Measurements from ENCODE around the gene ASB7. TPM values are rescaled to one million over a fixed set of nuclear protein-coding genes. Genes with fewer than 3 reads are reported as not detected.

The ASB7 gene
- total RNA-seq, 4 donors from 2014 or later, result 8.2 to 13.4 (median 10.8) TPM

DNA sequence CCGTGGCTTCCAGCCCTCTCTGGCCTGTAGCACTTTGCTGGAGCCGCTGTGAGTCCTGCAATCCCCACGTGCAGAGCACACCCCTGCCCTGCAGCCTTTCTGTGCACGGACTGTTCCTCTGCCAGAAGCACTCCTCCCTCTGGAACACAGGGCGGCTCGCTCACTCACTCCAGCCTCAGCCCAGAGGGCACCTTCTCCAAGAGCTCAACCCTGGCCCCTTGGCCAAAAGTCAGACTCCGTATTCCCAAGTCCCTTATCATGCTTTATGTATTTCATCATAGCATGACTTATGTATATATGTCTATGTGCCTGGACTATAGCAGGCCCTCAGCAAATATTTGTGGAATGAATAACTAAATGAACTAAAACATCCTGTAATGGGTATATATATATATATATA is 63.2 kb downstream of the ASB7 start:
- DNase-seq (ENCODE audit: low spot score in 2 of 2), result no peak
- 30% methylated on average over 7 of the region's 7 CpGs for WGBS
- H3K4me3 ChIP-seq, result no peak overlapping the region
- TF ChIP-seq POLR2AphosphoS5 (IDR thresholded peaks at IDR 0.05) (no peak), EP300 (IDR thresholded peaks at IDR 0.05) (no peak), CTCF (IDR thresholded peaks at IDR 0.05) (no peak), POLR2A (IDR thresholded peaks at IDR 0.05) (no peak)
- H3K36me3 ChIP-seq, result no peaks in the 10 kb centered on the region
- no peaks in the 10 kb centered on the region for H3K4me1 ChIP-seq
- peaks cover 3% of the 10 kb centered on the region for H3K27me3 ChIP-seq
- no peaks in the 10 kb centered on the region for H3K9me3 ChIP-seq
- H3K27ac ChIP-seq, result no peak overlapping the region

- H3K4me3 ChIP-seq, result no peak overlapping the region
- peaks cover 3% of the 10 kb centered on the region for H3K27me3 ChIP-seq
- DNase-seq (ENCODE audit: low spot score in 2 of 2), result no peak
- no peaks in the 10 kb centered on the region for H3K36me3 ChIP-seq
- WGBS, result 76% methylated on average over 20 of the region's 20 CpGs
- no peaks in the 10 kb centered on the region for H3K4me1 ChIP-seq
- H3K9me3 ChIP-seq, result no peaks in the 10 kb centered on the region
- no peak overlapping the region for H3K27ac ChIP-seq
- TF ChIP-seq EP300 (IDR thresholded peaks at IDR 0.05), result no peak
- no peak for TF ChIP-seq POLR2AphosphoS5 (IDR thresholded peaks at IDR 0.05)
- no peak for TF ChIP-seq CTCF (IDR thresholded peaks at IDR 0.05)
- TF ChIP-seq POLR2A (IDR thresholded peaks at IDR 0.05), result no peak
Observed at GRCh38 chr15:100667405-100668347, 65.3 kb downstream of the ASB7 start.

- peaks cover 3% of the 10 kb centered on the region for H3K27me3 ChIP-seq
- H3K9me3 ChIP-seq, result no peaks in the 10 kb centered on the region
- H3K36me3 ChIP-seq, result no peaks in the 10 kb centered on the region
- TF ChIP-seq CTCF (IDR thresholded peaks at IDR 0.05) (no peak), EP300 (IDR thresholded peaks at IDR 0.05) (no peak), POLR2AphosphoS5 (IDR thresholded peaks at IDR 0.05) (no peak), POLR2A (IDR thresholded peaks at IDR 0.05) (no peak)
- no peak for DNase-seq (ENCODE audit: low spot score in 2 of 2)
- no peaks in the 10 kb centered on the region for H3K4me1 ChIP-seq
- 82% methylated on average over 7 of the region's 7 CpGs for WGBS
- H3K27ac ChIP-seq, result no peak overlapping the region
- H3K4me3 ChIP-seq, result no peak overlapping the region
Observed at GRCh38 chr15:100668348-100668745, 66.0 kb downstream of the ASB7 start.

GRCh38 chr15:100669260-100669659 is 66.9 kb downstream of the ASB7 start:
- Histone ChIP-seq H3K36me3 (no peaks in the 10 kb centered on the region), H3K4me3 (no peak overlapping the region), H3K27ac (no peak overlapping the region), H3K4me1 (no peaks in the 10 kb centered on the region), H3K27me3 (peaks cover 3% of the 10 kb centered on the region), H3K9me3 (no peaks in the 10 kb centered on the region)
- no peak for TF ChIP-seq POLR2AphosphoS5 (IDR thresholded peaks at IDR 0.05)
- no peak for TF ChIP-seq EP300 (IDR thresholded peaks at IDR 0.05)
- 100% methylated on average over 3 of the region's 15 CpGs for WGBS
- no peak for DNase-seq (ENCODE audit: low spot score in 2 of 2)

GRCh38 chr15:100670505-100671021 is 68.2 kb downstream of the ASB7 start:
- no peak for DNase-seq (ENCODE audit: low spot score in 2 of 2)

More at GRCh38 chr15:100670505-100671021, 68.2 kb downstream of the ASB7 start:
- no peak overlapping the region for H3K27ac ChIP-seq
- H3K4me1 ChIP-seq, result no peaks in the 10 kb centered on the region
- 72% methylated on average over 8 of the region's 8 CpGs for WGBS
- H3K27me3 ChIP-seq, result peaks cover 3% of the 10 kb centered on the region
- no peaks in the 10 kb centered on the region for H3K9me3 ChIP-seq
- no peaks in the 10 kb centered on the region for H3K36me3 ChIP-seq
- TF ChIP-seq POLR2AphosphoS5 (IDR thresholded peaks at IDR 0.05) (no peak), CTCF (IDR thresholded peaks at IDR 0.05) (no peak), POLR2A (IDR thresholded peaks at IDR 0.05) (no peak), EP300 (IDR thresholded peaks at IDR 0.05) (no peak)
- no peak overlapping the region for H3K4me3 ChIP-seq

All from suprapubic skin (tissue), 4 donors.